MV-4-11 (cell line): ENCODE data around the gene ZNF132.
"Not testable (repeated sequence)": the region's sequence is repeated elsewhere in the genome, so short reads cannot be mapped to it uniquely, and the experiment has no call there.

Source experiments
- DNase-seq: peaks from one replicate; lab custom pipeline; 2025; lab: John Stamatoyannopoulos, UW

Gene ZNF132

GRCh38 chr19:58406818-58407657 lies 32.9 kb downstream of the ZNF132 start:
- DNase-seq = no peak

- DNase-seq = not testable (repeated sequence)
Measured at GRCh38 chr19:58403920-58404478, 36.0 kb downstream of the ZNF132 start.

GRCh38 chr19:58401840-58402421 lies 38.0 kb downstream of the ZNF132 start:
- DNase-seq = no peak

GRCh38 chr19:58400916-58401839 lies 38.8 kb downstream of the ZNF132 start:
- peak; percentile 100 for DNase-seq

GRCh38 chr19:58400316-58400915 lies 39.5 kb downstream of the ZNF132 start:
- no peak for DNase-seq

- DNase-seq = no peak
Measured at GRCh38 chr19:58399903-58400302, 40.0 kb downstream of the ZNF132 start.

- no peak for DNase-seq
Measured at GRCh38 chr19:58398545-58398944, 41.4 kb downstream of the ZNF132 start.

- no peak for DNase-seq
Measured at GRCh38 chr19:58398087-58398486, 41.9 kb downstream of the ZNF132 start.

- no peak for DNase-seq
Measured at GRCh38 chr19:58397533-58398037, 42.4 kb downstream of the ZNF132 start.

- DNase-seq = no peak
Measured at GRCh38 chr19:58396691-58397532, 43.0 kb downstream of the ZNF132 start.

- no peak for DNase-seq
Measured at GRCh38 chr19:58395979-58396627, 43.9 kb downstream of the ZNF132 start.

GRCh38 chr19:58395220-58395978 lies 44.6 kb downstream of the ZNF132 start, which contains the start of gene RNF225:
Gene RNF225 (plus strand): TSS chr19:58395656. CDS start chr19:58396090, 434 bp downstream.
- DNase-seq = no peak

GRCh38 chr19:58394821-58395219 lies 45.1 kb downstream of the ZNF132 start:
- DNase-seq = no peak

- no peak for DNase-seq
Measured at GRCh38 chr19:58393725-58394033, 46.3 kb downstream of the ZNF132 start.

- no peak for DNase-seq
Measured at GRCh38 chr19:58392945-58393724, 46.8 kb downstream of the ZNF132 start.

- DNase-seq = no peak
Measured at GRCh38 chr19:58388175-58388526, 51.8 kb downstream of the ZNF132 start.

GRCh38 chr19:58387338-58388174 lies 52.4 kb downstream of the ZNF132 start:
- no peak for DNase-seq
